ENCODE measurements around the gene ARSB. TPM values are rescaled to one million over a fixed set of nuclear protein-coding genes. Genes with fewer than 3 reads are reported as not detected.

The ARSB gene
- total and polyA plus RNA-seq, 10 of the 15 experiments (the other 5 are each of a cell fraction or from before 2014, with no cell fraction given), result 1.2 to 8.2 (median 6.1) TPM

DNA sequence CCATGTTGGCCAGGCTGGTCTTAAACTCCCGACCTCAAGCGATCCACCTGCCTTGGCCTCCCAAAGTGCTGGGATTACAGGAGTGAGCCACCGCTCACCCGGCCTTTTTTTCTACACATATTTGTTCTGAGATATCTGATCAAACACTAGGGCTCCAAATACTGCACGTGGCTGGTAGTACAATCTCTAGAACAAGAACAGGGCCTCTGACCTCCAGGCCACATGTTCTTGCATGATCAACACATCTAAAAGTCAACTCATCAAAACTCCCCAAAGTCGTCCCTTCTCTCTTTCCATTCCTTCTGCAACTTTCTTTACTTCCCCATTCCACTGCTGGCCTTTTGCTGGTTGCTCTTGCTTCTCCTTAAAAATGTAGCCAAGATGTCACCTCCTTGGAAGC is 223.3 kb downstream of the ARSB start:
- Histone ChIP-seq H3K4me1 (ENCODE audit: control insufficient read depth, insufficient read depth, low read length) (peaks cover 49% of the 10 kb centered on the region), H3K9ac (ENCODE audit: control insufficient read depth, insufficient read depth, low read length) (no peak overlapping the region), H4K20me1 (ENCODE audit: control insufficient read depth, insufficient read depth) (no peaks in the 10 kb centered on the region), H3K27ac (ENCODE audit: control insufficient read depth, insufficient read depth) (no peak overlapping the region), H3K9me3 (replicated peaks; ENCODE audit: control insufficient read depth, insufficient read depth, low read length) (no peaks in the 10 kb centered on the region), H3K4me3 (no peak overlapping the region), H3K79me2 (ENCODE audit: control insufficient read depth, insufficient read depth, low read length) (no peaks in the 10 kb centered on the region), H3K4me2 (ENCODE audit: control insufficient read depth, insufficient read depth) (no peak overlapping the region), H3K36me3 (ENCODE audit: control insufficient read depth in 2 of 2, insufficient read depth in 2 of 2, low read length in 1 of 2) (no peaks in the 10 kb centered on the region), H2AFZ (ENCODE audit: control insufficient read depth, low read depth, low read length) (no peak overlapping the region), H3K27me3 (replicated peaks in 1 of 2; ENCODE audit: control insufficient read depth in 2 of 2, insufficient read depth in 2 of 2, low read length in 1 of 2) (no peaks in the 10 kb centered on the region)
- intact Hi-C loops (cut with micrococcal nuclease; ENCODE audit: unreplicated experiment) (no loop called here), in situ Hi-C loops (cut with MboI) (no loop called here)
- ATAC-seq (no peak), DNase-seq (ENCODE audit: low read depth, low spot score) (no peak), FAIRE-seq (no peak)
- no TSS peak for BruUV-seq (replicated peaks)
- TF ChIP-seq PAX8 (IDR thresholded peaks at IDR 0.05) (no peak), BCL11A (IDR thresholded peaks at IDR 0.05; ENCODE audit: low read depth, low read length) (no peak), SRF (IDR thresholded peaks at IDR 0.05; ENCODE audit: low read depth in 2 of 2, low read length in 2 of 2) (no peak), TARDBP (IDR thresholded peaks at IDR 0.05; ENCODE audit: borderline replicate concordance) (no peak), DPF2 (IDR thresholded peaks at IDR 0.05) (no peak), TAF1 (IDR thresholded peaks at IDR 0.05; ENCODE audit: borderline replicate concordance, low read depth, low read length) (no peak), POLR2A (IDR thresholded peaks at IDR 0.05; ENCODE audit: low read depth, low read length) (no peak), ZBTB40 (IDR thresholded peaks at IDR 0.05; ENCODE audit: borderline replicate concordance) (no peak), HDGF (IDR thresholded peaks at IDR 0.05) (no peak), ATF7 (IDR thresholded peaks at IDR 0.05; ENCODE audit: low read depth) (no peak), CEBPB (IDR thresholded peaks at IDR 0.05; ENCODE audit: borderline replicate concordance in 1 of 2, low read depth in 2 of 2, low read length in 2 of 2) (no peak), MTA2 (IDR thresholded peaks at IDR 0.05; ENCODE audit: low read depth) (no peak), CREB1 (IDR thresholded peaks at IDR 0.05; ENCODE audit: low read depth) (no peak), EP300 (IDR thresholded peaks at IDR 0.05; ENCODE audit: borderline replicate concordance in 1 of 2, control insufficient read depth in 1 of 2, low read depth in 2 of 2, low read length in 2 of 2) (no peak), SP1 (IDR thresholded peaks at IDR 0.05; ENCODE audit: low read depth, low read length) (no peak), SMARCA5 (IDR thresholded peaks at IDR 0.05) (no peak)
- TF ChIP-seq, protein P1, sequence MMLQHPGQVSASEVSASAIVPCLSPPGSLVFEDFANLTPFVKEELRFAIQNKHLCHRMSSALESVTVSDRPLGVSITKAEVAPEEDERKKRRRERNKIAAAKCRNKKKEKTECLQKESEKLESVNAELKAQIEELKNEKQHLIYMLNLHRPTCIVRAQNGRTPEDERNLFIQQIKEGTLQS (IDR thresholded peaks at IDR 0.05; ENCODE audit: borderline replicate concordance, extremely low read depth, low read depth, low read length), result no peak
- TF ChIP-seq, protein P2, sequence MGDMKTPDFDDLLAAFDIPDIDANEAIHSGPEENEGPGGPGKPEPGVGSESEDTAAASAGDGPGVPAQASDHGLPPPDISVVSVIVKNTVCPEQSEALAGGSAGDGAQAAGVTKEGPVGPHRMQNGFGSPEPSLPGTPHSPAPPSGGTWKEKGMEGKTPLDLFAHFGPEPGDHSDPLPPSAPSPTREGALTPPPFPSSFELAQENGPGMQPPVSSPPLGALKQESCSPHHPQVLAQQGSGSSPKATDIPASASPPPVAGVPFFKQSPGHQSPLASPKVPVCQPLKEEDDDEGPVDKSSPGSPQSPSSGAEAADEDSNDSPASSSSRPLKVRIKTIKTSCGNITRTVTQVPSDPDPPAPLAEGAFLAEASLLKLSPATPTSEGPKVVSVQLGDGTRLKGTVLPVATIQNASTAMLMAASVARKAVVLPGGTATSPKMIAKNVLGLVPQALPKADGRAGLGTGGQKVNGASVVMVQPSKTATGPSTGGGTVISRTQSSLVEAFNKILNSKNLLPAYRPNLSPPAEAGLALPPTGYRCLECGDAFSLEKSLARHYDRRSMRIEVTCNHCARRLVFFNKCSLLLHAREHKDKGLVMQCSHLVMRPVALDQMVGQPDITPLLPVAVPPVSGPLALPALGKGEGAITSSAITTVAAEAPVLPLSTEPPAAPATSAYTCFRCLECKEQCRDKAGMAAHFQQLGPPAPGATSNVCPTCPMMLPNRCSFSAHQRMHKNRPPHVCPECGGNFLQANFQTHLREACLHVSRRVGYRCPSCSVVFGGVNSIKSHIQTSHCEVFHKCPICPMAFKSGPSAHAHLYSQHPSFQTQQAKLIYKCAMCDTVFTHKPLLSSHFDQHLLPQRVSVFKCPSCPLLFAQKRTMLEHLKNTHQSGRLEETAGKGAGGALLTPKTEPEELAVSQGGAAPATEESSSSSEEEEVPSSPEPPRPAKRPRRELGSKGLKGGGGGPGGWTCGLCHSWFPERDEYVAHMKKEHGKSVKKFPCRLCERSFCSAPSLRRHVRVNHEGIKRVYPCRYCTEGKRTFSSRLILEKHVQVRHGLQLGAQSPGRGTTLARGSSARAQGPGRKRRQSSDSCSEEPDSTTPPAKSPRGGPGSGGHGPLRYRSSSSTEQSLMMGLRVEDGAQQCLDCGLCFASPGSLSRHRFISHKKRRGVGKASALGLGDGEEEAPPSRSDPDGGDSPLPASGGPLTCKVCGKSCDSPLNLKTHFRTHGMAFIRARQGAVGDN (IDR thresholded peaks at IDR 0.05), result no peak
- RAD21 ChIA-PET (ENCODE audit: unreplicated experiment), result interaction anchor here (1.0 to 1.7 kb wide), 2 partner anchors 9 to 139 kb away, joined by 3 to 5 read pairs; no protein-coding TSS in a partner anchor
- POLR2A ChIA-PET, result interaction anchor here (2.1 kb wide), 1 partner anchor 10 kb away, joined by 9 read pairs; no protein-coding TSS in a partner anchor
- SMC1A ChIA-PET (ENCODE audit: uncharacterized antibody, unreplicated experiment), result interaction anchor here (7.5 kb wide), 1 partner anchor 34 kb away, joined by 100 read pairs; no protein-coding TSS in a partner anchor
- CTCF ChIA-PET, result interaction anchor here (1.4 to 1.8 kb wide), 2 partner anchors 125 to 224 kb away, joined by 3 to 5 read pairs; no protein-coding TSS in a partner anchor
- WGBS (ENCODE audit: insufficient coverage, insufficient replicate concordance, low lambda C conversion rate, missing lambda C conversion rate), result 81% methylated on average over 6 of the region's 6 CpGs

Data from GM12878 (cell line).